NCI-H2227 treated with DMSO at 0.1 percent for 48 hours (cell line): ENCODE results near the gene C19orf12.

Source experiments
- DNase-seq: peaks from one replicate; lab custom pipeline; 2025; lab: John Stamatoyannopoulos, UW

The C19orf12 gene

GRCh38 chr19:29695765-29696564, 19.1 kb downstream of the C19orf12 start:
- DNase-seq = no peak

GRCh38 chr19:29694669-29695627, 20.1 kb downstream of the C19orf12 start:
- DNase-seq = peak; percentile 91

GRCh38 chr19:29694161-29694560, 20.9 kb downstream of the C19orf12 start:
- no peak for DNase-seq

- no peak for DNase-seq
Measured at GRCh38 chr19:29690842-29691241, 24.2 kb downstream of the C19orf12 start.

- no peak for DNase-seq
Measured at GRCh38 chr19:29687897-29688728, 26.9 kb downstream of the C19orf12 start.

- DNase-seq = no peak
Measured at GRCh38 chr19:29687244-29687896, 27.7 kb downstream of the C19orf12 start.

GRCh38 chr19:29686285-29686805, 28.7 kb downstream of the C19orf12 start:
- no peak for DNase-seq

- DNase-seq = no peak
Measured at GRCh38 chr19:29685326-29685725, 29.7 kb downstream of the C19orf12 start.

GRCh38 chr19:29683009-29683408, 32.1 kb downstream of the C19orf12 start:
- no peak for DNase-seq

GRCh38 chr19:29682236-29682895, 32.7 kb downstream of the C19orf12 start:
- DNase-seq = no peak

GRCh38 chr19:29681422-29682235, 33.4 kb downstream of the C19orf12 start:
- no peak for DNase-seq

GRCh38 chr19:29680937-29681336, 34.1 kb downstream of the C19orf12 start:
- no peak for DNase-seq

- no peak for DNase-seq
Measured at GRCh38 chr19:29680447-29680846, 34.6 kb downstream of the C19orf12 start.

GRCh38 chr19:29679598-29680210, 35.4 kb downstream of the C19orf12 start:
- no peak for DNase-seq

- no peak for DNase-seq
Measured at GRCh38 chr19:29678484-29679106, 36.5 kb downstream of the C19orf12 start.

GRCh38 chr19:29677001-29677817, 37.9 kb downstream of the C19orf12 start:
- DNase-seq = no peak

GRCh38 chr19:29676586-29676985, 38.5 kb downstream of the C19orf12 start:
- DNase-seq = no peak

GRCh38 chr19:29675650-29676186, 39.3 kb downstream of the C19orf12 start:
- DNase-seq = no peak
